Psoas muscle (tissue), 8 donors: Measurements from ENCODE around the gene CCR5. TPM values are rescaled to one million over a fixed set of nuclear protein-coding genes. Genes with fewer than 3 reads are reported as not detected.

Experiments used
- ATAC-seq, 4 donors: fragments of 200-7000 bp; cut with Tn5 transposase; one replicate each; pipeline ENCODE4 v1.9.1; 2020; ENCODE audit warnings: moderate library complexity in 3 of 4, mild to moderate bottlenecking in 2 of 4
- DNase-seq, 2 donors: peaks; one replicate each; pipeline ENCODE4 v3.0.0-alpha.2; 2020
- H3K27ac ChIP-seq: fragments of 200-600 bp; one replicate; pipeline ENCODE4 v1.8.0; 2022
- H3K27me3 ChIP-seq, 3 donors: fragments of 200-600 bp in 1 of 3; one replicate each; pipeline versions ENCODE4 v1.6.1 to v1.8.0; 2013 to 2022; ENCODE audit warnings: low read length in 2 of 3, mild to moderate bottlenecking in 2 of 3, moderate library complexity in 1 of 3; ENCODE audit not compliant: insufficient read depth in 3 of 3
- H3K36me3 ChIP-seq, 2 donors: fragments of 200-600 bp in 1 of 2; one replicate each; pipeline versions ENCODE4 v1.6.1 to v1.8.0; 2013 to 2022; ENCODE audit warnings: low read depth in 1 of 2, mild to moderate bottlenecking in 1 of 2, moderate library complexity in 1 of 2; ENCODE audit not compliant: insufficient read depth in 1 of 2
- H3K4me1 ChIP-seq: fragments of 200-600 bp; one replicate; pipeline ENCODE4 v1.8.0; 2022
- H3K4me3 ChIP-seq: fragments of 200-600 bp; one replicate; pipeline ENCODE4 v1.8.0; 2022; ENCODE audit warnings: mild to moderate bottlenecking
- H3K9me3 ChIP-seq: fragments of 200-600 bp; one replicate; pipeline ENCODE4 v1.8.0; 2022
- WGBS, 3 donors: extraction: QIAGEN DNeasy Blood & Tissue Kit; methylation state at CpG; one replicate each; pipeline versions ENCODE4 v1.1.6 to v1.1.7; 2013; 5-methylcytosine and 5-hydroxymethylcytosine counted together
- intact Hi-C, 2 donors: fragments of 100-400 bp; cut with DNase I; formaldehyde crosslinking; loops; one replicate each; pipeline versions ENCODE4 v1.11.0 to v1.14.2; 2022
- polyA plus RNA-seq, 3 donors: library from polyadenylated mRNA; stranded (reverse); fragments of 200-250 nt; gene quantifications; one replicate each; pipeline ENCODE4 v1.2.3, GENCODE V29; 2013
- total RNA-seq, 4 donors: library from RNA; stranded (reverse); fragmentation: NEBNext Ultra II Directional in 2 of 4; extraction: Animal tissue kit (Norgen Biotek cat#: 25700) in 2 of 4; gene quantifications; one replicate each; pipeline versions ENCODE4 v1.2.1 to v1.2.4, GENCODE V29; 2021 to 2023
- TF ChIP-seq, protein P1 (sequence below): fragments of 200-600 bp; IDR thresholded peaks from one replicate; pipeline ENCODE4 v1.8.0; 2022; ENCODE audit warnings: antibody characterized with exemption
- donor health status: healthy with polysubstance abuse.
- donor health status: DM: no; HTN: no; CAD: no; lungs with moderate emphysema.
- donor health status: Bipolar disorder and iron deficiency.
- donor health status: healthy.
- donor health status: DM: yes; HTN: yes; CAD: no.
- donor health status: DM: no; HTN: no; CAD: no.
- donor health status: DM: no; HTN: no; CAD: no.
- donor health status: DM: yes; HTN: yes; CAD: no.

CCR5 gene
- total and polyA plus RNA-seq, 7 donors = 0.08 to 1.1 (median 0.21) TPM

DNA sequence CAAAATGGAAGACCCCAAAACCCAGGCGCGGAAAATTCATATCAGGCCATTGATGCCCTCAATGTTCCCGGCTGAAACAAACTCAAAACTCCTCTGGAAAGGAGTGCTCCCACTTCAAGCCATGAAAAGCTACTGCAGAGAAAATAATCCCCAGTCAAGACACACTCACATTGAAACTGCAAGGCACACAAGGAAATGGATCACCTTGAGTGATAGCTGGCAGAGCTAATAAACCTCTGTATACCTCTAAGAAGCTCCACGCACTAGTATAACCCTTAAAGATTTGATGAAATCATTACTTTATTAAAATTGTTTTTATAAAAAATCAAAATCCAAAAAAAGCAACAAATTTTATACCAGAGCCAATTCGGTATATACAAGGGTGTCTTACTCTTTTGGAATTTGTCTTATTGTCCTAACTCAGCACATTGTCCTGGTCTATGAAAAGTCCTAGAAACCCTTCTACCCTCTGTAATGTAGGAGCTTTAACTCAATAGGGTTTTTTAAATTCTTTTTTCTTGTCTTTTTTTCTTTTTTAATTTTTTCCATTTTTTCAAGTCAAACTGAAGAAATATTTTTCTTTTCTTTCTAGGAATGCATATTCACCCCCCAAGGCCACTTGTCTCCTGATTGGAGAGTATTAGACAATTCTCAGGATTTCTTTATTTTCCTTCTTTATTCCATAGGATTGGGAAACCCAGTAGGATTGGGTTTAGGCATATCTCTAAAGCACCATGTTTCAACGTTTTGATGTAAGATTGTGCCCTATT lies 27.6 kb downstream of the CCR5 start:
- DNase-seq (no peak), ATAC-seq (no peak)
- no peaks in the 10 kb centered on the region for H3K9me3 ChIP-seq
- peaks cover 8% of the 10 kb centered on the region for H3K4me1 ChIP-seq
- no peaks in the 10 kb centered on the region for H3K27me3 ChIP-seq
- TF ChIP-seq, protein P1, sequence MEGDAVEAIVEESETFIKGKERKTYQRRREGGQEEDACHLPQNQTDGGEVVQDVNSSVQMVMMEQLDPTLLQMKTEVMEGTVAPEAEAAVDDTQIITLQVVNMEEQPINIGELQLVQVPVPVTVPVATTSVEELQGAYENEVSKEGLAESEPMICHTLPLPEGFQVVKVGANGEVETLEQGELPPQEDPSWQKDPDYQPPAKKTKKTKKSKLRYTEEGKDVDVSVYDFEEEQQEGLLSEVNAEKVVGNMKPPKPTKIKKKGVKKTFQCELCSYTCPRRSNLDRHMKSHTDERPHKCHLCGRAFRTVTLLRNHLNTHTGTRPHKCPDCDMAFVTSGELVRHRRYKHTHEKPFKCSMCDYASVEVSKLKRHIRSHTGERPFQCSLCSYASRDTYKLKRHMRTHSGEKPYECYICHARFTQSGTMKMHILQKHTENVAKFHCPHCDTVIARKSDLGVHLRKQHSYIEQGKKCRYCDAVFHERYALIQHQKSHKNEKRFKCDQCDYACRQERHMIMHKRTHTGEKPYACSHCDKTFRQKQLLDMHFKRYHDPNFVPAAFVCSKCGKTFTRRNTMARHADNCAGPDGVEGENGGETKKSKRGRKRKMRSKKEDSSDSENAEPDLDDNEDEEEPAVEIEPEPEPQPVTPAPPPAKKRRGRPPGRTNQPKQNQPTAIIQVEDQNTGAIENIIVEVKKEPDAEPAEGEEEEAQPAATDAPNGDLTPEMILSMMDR = no peak
- H3K27ac ChIP-seq = no peak overlapping the region
- H3K36me3 ChIP-seq = no peaks in the 10 kb centered on the region
- intact Hi-C loops = no loop called here
- 90 to 93% (median 93%) methylated on average over 6 of the region's 6 CpGs for WGBS, 3 donors
- H3K4me3 ChIP-seq = no peak overlapping the region

DNA sequence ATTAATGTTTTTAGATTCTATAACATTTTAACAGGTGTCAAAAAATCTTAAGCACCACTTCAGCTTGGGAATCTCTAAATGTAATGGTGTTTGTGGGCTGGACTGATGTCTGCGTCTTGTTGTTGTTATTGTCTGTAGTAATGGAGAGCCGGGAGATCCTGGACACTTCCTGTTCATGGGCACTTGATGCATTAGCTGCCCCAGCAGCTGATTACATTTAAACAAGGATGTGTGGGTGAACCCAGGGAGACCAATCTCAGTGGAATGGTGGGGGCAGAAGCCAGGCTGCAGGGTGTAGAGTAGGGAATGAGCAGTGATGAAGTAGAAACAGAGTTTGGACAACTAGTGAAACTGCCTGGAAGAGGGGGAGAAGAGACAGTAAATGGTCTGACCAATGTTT lies 28.4 kb downstream of the CCR5 start:
- TF ChIP-seq, protein P1 = no peak
- no peak overlapping the region for H3K4me3 ChIP-seq
- H3K27me3 ChIP-seq = no peaks in the 10 kb centered on the region
- ATAC-seq (no peak), DNase-seq (no peak)
- H3K4me1 ChIP-seq = peaks cover 8% of the 10 kb centered on the region
- no peaks in the 10 kb centered on the region for H3K9me3 ChIP-seq
- H3K27ac ChIP-seq = no peak overlapping the region
- WGBS, 3 donors = 80 to 82% (median 81%) methylated on average over 2 of the region's 2 CpGs
- no peaks in the 10 kb centered on the region for H3K36me3 ChIP-seq
- intact Hi-C loops = no loop called here

DNA sequence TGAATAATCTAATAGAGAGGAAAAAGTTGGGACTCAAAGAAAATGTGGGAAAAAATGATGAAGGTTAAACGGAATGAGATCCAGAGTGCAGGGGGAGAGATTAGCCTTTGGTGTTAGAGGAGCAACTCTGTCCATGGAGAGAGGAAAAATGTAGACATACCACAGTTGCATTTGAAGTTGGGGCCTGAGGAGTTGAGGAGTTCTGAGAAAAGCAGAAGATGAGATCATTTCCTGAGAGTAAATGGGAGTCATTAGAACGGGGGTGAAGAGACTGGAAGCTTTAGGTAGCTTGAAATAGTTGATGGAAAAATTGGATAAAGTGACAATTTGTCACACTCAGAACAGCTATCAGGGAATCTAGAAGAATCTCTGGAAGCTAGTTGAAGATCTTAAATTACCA lies 28.8 kb downstream of the CCR5 start:
- ATAC-seq = no peak
- no peak for DNase-seq
- TF ChIP-seq, protein P1 = no peak
- Histone ChIP-seq H3K27me3 (no peaks in the 10 kb centered on the region), H3K9me3 (no peaks in the 10 kb centered on the region), H3K4me3 (no peak overlapping the region), H3K27ac (no peak overlapping the region), H3K36me3 (no peaks in the 10 kb centered on the region), H3K4me1 (peaks cover 8% of the 10 kb centered on the region)
- intact Hi-C loops = no loop called here
- 58 to 63% (median 63%) methylated on average over 2 of the region's 2 CpGs for WGBS, 3 donors

DNA sequence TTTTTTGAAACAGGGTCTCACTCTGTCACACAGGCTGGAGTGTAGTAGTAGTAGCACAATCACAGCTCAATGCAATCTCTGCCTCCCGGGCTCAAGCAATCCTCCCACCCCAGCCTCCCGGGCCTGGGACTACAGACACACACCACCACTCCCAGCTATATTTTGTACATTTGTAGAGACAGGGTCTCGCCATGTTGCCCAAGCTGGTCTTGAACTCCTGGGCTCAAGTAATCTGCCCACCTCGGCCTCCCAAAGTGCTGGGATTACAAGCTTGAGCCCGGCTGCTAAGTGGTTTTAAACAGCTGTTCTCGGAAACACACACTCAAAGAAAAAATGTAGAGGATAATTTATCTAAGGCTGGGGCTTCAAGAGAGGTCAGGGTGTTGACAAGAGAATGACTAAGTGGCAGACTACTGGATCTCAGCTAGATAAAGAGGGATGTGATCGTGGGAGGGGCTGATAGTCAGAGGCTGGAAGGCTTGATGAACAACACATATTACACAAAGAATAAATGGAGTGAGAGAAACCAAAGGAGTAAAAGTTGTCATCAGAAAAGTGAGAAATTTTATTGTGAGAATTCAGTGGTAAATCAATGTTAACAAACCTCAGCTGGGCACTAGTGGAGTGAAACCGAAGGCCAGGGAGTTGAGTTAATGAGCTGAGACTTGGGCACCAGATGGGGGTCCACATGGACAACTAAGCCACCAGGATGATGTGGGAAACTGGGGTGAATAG lies 29.4 kb downstream of the CCR5 start:
- no peak for DNase-seq
- TF ChIP-seq, protein P1 = no peak
- H3K4me1 ChIP-seq = peaks cover 8% of the 10 kb centered on the region
- no peak for ATAC-seq
- WGBS, 3 donors = 73 to 78% (median 78%) methylated on average over 8 of the region's 8 CpGs
- H3K4me3 ChIP-seq = no peak overlapping the region
- H3K27ac ChIP-seq = no peak overlapping the region
- H3K9me3 ChIP-seq = no peaks in the 10 kb centered on the region
- H3K27me3 ChIP-seq = no peaks in the 10 kb centered on the region
- intact Hi-C loops = no loop called here
- H3K36me3 ChIP-seq = no peaks in the 10 kb centered on the region
